Endothelial cell of umbilical vein (primary cell): ENCODE data around the gene FGD3. TPM values are rescaled to one million over a fixed set of nuclear protein-coding genes. Genes with fewer than 3 reads are reported as not detected.

Experiments used
- BruUV-seq: library from RNA; stranded (reverse); fragments of 400-500 nt; replicated peaks from 2 replicates; lab custom pipeline; 2021; lab: Mats Ljungman, UMichigan
- CTCF ChIA-PET: fragments of 300-600, 350-600 bp; sonication (Branson Sonifier 250); formaldehyde crosslinking; loops from one replicate; lab custom pipeline; 2021; ENCODE audit warnings: antibody characterized with exemption, inconsistent platforms; lab: Charles Lee
- POLR2A ChIA-PET: fragments of 300-600, 350-600 bp; sonication (Branson Sonifier 250); formaldehyde crosslinking; loops from one replicate; lab custom pipeline; 2021; ENCODE audit warnings: antibody characterized with exemption, inconsistent platforms; lab: Charles Lee
- DNase-seq: peaks from one replicate; pipeline ENCODE4 v3.0.0-alpha.2; 2011; ENCODE audit warnings: low read depth, low spot score
- FAIRE-seq: peaks from 2 replicates; lab custom pipeline; 2011; peaks lifted over from hg19 to GRCh38; lab: Jason Lieb, UNC
- H2AFZ ChIP-seq: 2 replicates; pipeline ENCODE4 v1.6.0; 2012; ENCODE audit warnings: low read depth, low read length, control low read depth, inconsistent platforms
- H3K27ac ChIP-seq: 2 replicates; pipeline ENCODE4 v1.5.1; 2011; ENCODE audit warnings: low read depth, mild to moderate bottlenecking, control low read depth, low read length, moderate library complexity; ENCODE audit not compliant: insufficient read depth
- H3K27me3 ChIP-seq, 2 experiments: 2 replicates each; pipeline versions ENCODE4 v1.6.0 to v1.6.1; 2011; ENCODE audit warnings: low read length in 2 of 2, mixed read lengths in 1 of 2; ENCODE audit not compliant: control insufficient read depth in 2 of 2, insufficient read depth in 2 of 2
- H3K36me3 ChIP-seq, 2 experiments: 2 replicates in 1 of 2; 3 replicates in 1 of 2; pipeline ENCODE4 v1.5.1; 2011; ENCODE audit warnings: low read length in 2 of 2, mild to moderate bottlenecking in 1 of 2, moderate library complexity in 1 of 2; ENCODE audit not compliant: control insufficient read depth in 2 of 2, insufficient read depth in 2 of 2; ENCODE audit errors: extremely low read depth in 1 of 2
- H3K4me1 ChIP-seq: 3 replicates; pipeline ENCODE4 v1.5.1; 2011; ENCODE audit warnings: mild to moderate bottlenecking, low read length; ENCODE audit not compliant: control insufficient read depth, insufficient read depth; ENCODE audit errors: extremely low read depth
- H3K4me2 ChIP-seq: 2 replicates; pipeline ENCODE4 v1.6.1; 2011; ENCODE audit warnings: low read length, control low read depth, mixed read lengths; ENCODE audit not compliant: insufficient read depth
- H3K4me3 ChIP-seq, 3 experiments: fragments of 200-600 bp in 1 of 3; sonication (generic), shearing (Covaris generic) in 1 of 3; replicated peaks in 1 of 3; 2 replicates each; pipeline ENCODE4 v1.5.1; 2011 to 2016; ENCODE audit warnings: control low read depth in 3 of 3, low read length in 3 of 3, mild to moderate bottlenecking in 2 of 3, inconsistent platforms in 1 of 3, low read depth in 1 of 3, moderate library complexity in 1 of 3; ENCODE audit not compliant: insufficient read depth in 1 of 3
- H3K79me2 ChIP-seq: 2 replicates; pipeline ENCODE4 v1.6.0; 2012; ENCODE audit warnings: low read length, inconsistent platforms; ENCODE audit not compliant: control insufficient read depth, insufficient read depth
- H3K9ac ChIP-seq: replicated peaks from 2 replicates; pipeline ENCODE3; 2011; ENCODE audit warnings: low read length, control low read depth; ENCODE audit not compliant: insufficient read depth; ENCODE audit errors: extremely low read depth
- H3K9me1 ChIP-seq: replicated peaks from 3 replicates; pipeline ENCODE4 v1.6.0; 2011; ENCODE audit warnings: mild to moderate bottlenecking, low read length; ENCODE audit not compliant: control insufficient read depth, insufficient read depth; ENCODE audit errors: extremely low read depth
- H3K9me3 ChIP-seq: replicated peaks from 2 replicates; pipeline ENCODE4 v1.5.1; 2012; ENCODE audit warnings: low read length, inconsistent platforms; ENCODE audit not compliant: control insufficient read depth, insufficient read depth
- H4K20me1 ChIP-seq: replicated peaks from 2 replicates; pipeline ENCODE3; 2011; ENCODE audit warnings: mild to moderate bottlenecking, low read length; ENCODE audit not compliant: control insufficient read depth, insufficient read depth; ENCODE audit errors: extremely low read depth
- EZH2 ChIP-seq: IDR thresholded peaks from 2 replicates; pipeline ENCODE4 v1.6.1; 2012; ENCODE audit warnings: borderline replicate concordance, low read depth, mild to moderate bottlenecking, moderate library complexity, low read length, inconsistent platforms; ENCODE audit not compliant: severe bottlenecking
- FOS ChIP-seq: IDR thresholded peaks from 2 replicates; pipeline ENCODE4 v1.6.1; 2011; ENCODE audit warnings: mild to moderate bottlenecking, low read length, moderate library complexity, borderline replicate concordance; ENCODE audit not compliant: insufficient read depth
- GATA2 ChIP-seq: IDR thresholded peaks from 2 replicates; pipeline ENCODE4 v1.7.0; 2011; ENCODE audit warnings: low read depth, mild to moderate bottlenecking, moderate library complexity, mixed read lengths, low read length; ENCODE audit not compliant: insufficient read length, insufficient read depth
- JUN ChIP-seq: IDR thresholded peaks from 2 replicates; pipeline ENCODE4 v1.6.1; 2011; ENCODE audit warnings: borderline replicate concordance, low read depth; ENCODE audit not compliant: insufficient read length, insufficient read depth
- MYC ChIP-seq: IDR thresholded peaks from one replicate; pipeline ENCODE4 v1.6.1; 2011; ENCODE audit warnings: mild to moderate bottlenecking, low read depth, low read length
- POLR2A ChIP-seq: IDR thresholded peaks from 2 replicates; pipeline ENCODE4 v1.6.1; 2012; ENCODE audit warnings: low read depth, mild to moderate bottlenecking, control low read depth, low read length
- POLR2AphosphoS5 ChIP-seq: IDR thresholded peaks from 2 replicates; pipeline ENCODE4 v1.6.1; 2012; ENCODE audit warnings: low read depth, mild to moderate bottlenecking, control low read depth, low read length, moderate library complexity; ENCODE audit not compliant: insufficient read depth
- dilution Hi-C: fragments of 300-500 bp; cut with MboI; formaldehyde crosslinking; loops from one replicate; pipeline ENCODE4 v1.15.0; 2019; ENCODE audit warnings: low sequenced_read_pairs; ENCODE audit not compliant: extremely low pct_ligation_motif_present
- intact Hi-C: fragments of 100-400 bp; cut with micrococcal nuclease; formaldehyde crosslinking; loops from one replicate; pipeline ENCODE4 v1.10.0; 2022
- polyA plus RNA-seq, 4 experiments: library from polyadenylated mRNA; depleted of rRNA in 3 of 4; stranded (reverse) in 3 of 4; unstranded in 1 of 4; fragments of >200 nt; gene quantifications; 2 replicates each; pipeline versions ENCODE4 v1.2.1 to v1.2.3, GENCODE V29; 2011 to 2012; ENCODE audit warnings: missing spikeins in 1 of 4
- total RNA-seq: library from RNA; stranded (reverse); gene quantifications from 2 replicates; pipeline ENCODE4 v1.2.3, GENCODE V29; 2021
- TF ChIP-seq, protein P1 (sequence below): IDR thresholded peaks from 2 replicates; pipeline ENCODE4 v1.6.1; 2011; ENCODE audit not compliant: insufficient read depth, insufficient read length
- TF ChIP-seq, protein P2 (sequence below), 2 donors: IDR thresholded peaks; 1 replicate in 1 of 2; 2 replicates in 1 of 2; pipeline ENCODE4 v1.5.1; 2011; ENCODE audit warnings: low read length in 2 of 2, mild to moderate bottlenecking in 2 of 2, moderate library complexity in 2 of 2, control low read depth in 1 of 2, inconsistent platforms in 1 of 2, low read depth in 1 of 2; ENCODE audit not compliant: insufficient read depth in 1 of 2; ENCODE audit errors: extremely low read depth in 1 of 2

Gene FGD3
- total and polyA plus RNA-seq, 2 donors (not counting 3 experiments of a cell fraction or from before 2014, with no cell fraction given), result not detected

GRCh38 chr9:92976431-92976830 lies 29.1 kb downstream of the FGD3 start:
- Histone ChIP-seq H3K4me2 (no peak overlapping the region), H3K9me1 (no peaks in the 10 kb centered on the region), H3K79me2 (no peaks in the 10 kb centered on the region), H3K4me1 (no peaks in the 10 kb centered on the region), H3K27ac (no peak overlapping the region), H3K9ac (no peak overlapping the region), H3K27me3 (no peaks in the 10 kb centered on the region), H3K36me3 (no peaks in the 10 kb centered on the region), H2AFZ (no peak overlapping the region), H3K4me3 (no peak overlapping the region), H4K20me1 (no peaks in the 10 kb centered on the region), H3K9me3 (no peaks in the 10 kb centered on the region)
- ChIA-PET POLR2A (no interaction called here), CTCF (no interaction called here)
- dilution Hi-C loops, result no loop called here
- TF ChIP-seq GATA2 (no peak), POLR2AphosphoS5 (no peak), EZH2 (no peak)
- TF ChIP-seq, protein P1, sequence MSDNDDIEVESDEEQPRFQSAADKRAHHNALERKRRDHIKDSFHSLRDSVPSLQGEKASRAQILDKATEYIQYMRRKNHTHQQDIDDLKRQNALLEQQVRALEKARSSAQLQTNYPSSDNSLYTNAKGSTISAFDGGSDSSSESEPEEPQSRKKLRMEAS, result no peak
- BruUV-seq, result no TSS peak
- FAIRE-seq (no peak), DNase-seq (no peak)
- intact Hi-C loops, result no loop called here

- no peaks in the 10 kb centered on the region for H3K36me3 ChIP-seq
- intact Hi-C loops (no loop called here), dilution Hi-C loops (no loop called here)
- H3K27me3 ChIP-seq, result no peaks in the 10 kb centered on the region
- H3K9me1 ChIP-seq, result no peaks in the 10 kb centered on the region
- no peak overlapping the region for H3K4me2 ChIP-seq
- H2AFZ ChIP-seq, result no peak overlapping the region
- no peaks in the 10 kb centered on the region for H3K79me2 ChIP-seq
- H3K9ac ChIP-seq, result no peak overlapping the region
- no peaks in the 10 kb centered on the region for H3K4me1 ChIP-seq
- DNase-seq (no peak), FAIRE-seq (no peak)
- TF ChIP-seq GATA2 (no peak), FOS (no peak), MYC (no peak), POLR2AphosphoS5 (no peak), JUN (no peak), EZH2 (no peak), POLR2A (no peak)
- TF ChIP-seq, protein P1, result no peak
- TF ChIP-seq, protein P2, sequence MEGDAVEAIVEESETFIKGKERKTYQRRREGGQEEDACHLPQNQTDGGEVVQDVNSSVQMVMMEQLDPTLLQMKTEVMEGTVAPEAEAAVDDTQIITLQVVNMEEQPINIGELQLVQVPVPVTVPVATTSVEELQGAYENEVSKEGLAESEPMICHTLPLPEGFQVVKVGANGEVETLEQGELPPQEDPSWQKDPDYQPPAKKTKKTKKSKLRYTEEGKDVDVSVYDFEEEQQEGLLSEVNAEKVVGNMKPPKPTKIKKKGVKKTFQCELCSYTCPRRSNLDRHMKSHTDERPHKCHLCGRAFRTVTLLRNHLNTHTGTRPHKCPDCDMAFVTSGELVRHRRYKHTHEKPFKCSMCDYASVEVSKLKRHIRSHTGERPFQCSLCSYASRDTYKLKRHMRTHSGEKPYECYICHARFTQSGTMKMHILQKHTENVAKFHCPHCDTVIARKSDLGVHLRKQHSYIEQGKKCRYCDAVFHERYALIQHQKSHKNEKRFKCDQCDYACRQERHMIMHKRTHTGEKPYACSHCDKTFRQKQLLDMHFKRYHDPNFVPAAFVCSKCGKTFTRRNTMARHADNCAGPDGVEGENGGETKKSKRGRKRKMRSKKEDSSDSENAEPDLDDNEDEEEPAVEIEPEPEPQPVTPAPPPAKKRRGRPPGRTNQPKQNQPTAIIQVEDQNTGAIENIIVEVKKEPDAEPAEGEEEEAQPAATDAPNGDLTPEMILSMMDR (IDR thresholded peaks at IDR 0.05; ENCODE audit: extremely low read depth in 1 of 2, insufficient read depth in 1 of 2, low read depth in 1 of 2, low read length in 2 of 2), result no peak
- no peaks in the 10 kb centered on the region for H3K9me3 ChIP-seq
- no peaks in the 10 kb centered on the region for H4K20me1 ChIP-seq
- no peak overlapping the region for H3K4me3 ChIP-seq
- BruUV-seq, result no TSS peak
- CTCF ChIA-PET, result interaction anchor here (1.3 kb wide), 1 partner anchor 10 kb away, joined by 4 read pairs; no protein-coding TSS in a partner anchor
- POLR2A ChIA-PET, result no interaction called here
- no peak overlapping the region for H3K27ac ChIP-seq
Observed at GRCh38 chr9:92977279-92977678, 30.0 kb downstream of the FGD3 start.
